ENCODE measurements around the gene PAK1IP1. TPM values are rescaled to one million over a fixed set of nuclear protein-coding genes. Genes with fewer than 3 reads are reported as not detected.

PAK1IP1 gene
- total RNA-seq, 1 donor from 2014 or later: 30.8 TPM

DNA sequence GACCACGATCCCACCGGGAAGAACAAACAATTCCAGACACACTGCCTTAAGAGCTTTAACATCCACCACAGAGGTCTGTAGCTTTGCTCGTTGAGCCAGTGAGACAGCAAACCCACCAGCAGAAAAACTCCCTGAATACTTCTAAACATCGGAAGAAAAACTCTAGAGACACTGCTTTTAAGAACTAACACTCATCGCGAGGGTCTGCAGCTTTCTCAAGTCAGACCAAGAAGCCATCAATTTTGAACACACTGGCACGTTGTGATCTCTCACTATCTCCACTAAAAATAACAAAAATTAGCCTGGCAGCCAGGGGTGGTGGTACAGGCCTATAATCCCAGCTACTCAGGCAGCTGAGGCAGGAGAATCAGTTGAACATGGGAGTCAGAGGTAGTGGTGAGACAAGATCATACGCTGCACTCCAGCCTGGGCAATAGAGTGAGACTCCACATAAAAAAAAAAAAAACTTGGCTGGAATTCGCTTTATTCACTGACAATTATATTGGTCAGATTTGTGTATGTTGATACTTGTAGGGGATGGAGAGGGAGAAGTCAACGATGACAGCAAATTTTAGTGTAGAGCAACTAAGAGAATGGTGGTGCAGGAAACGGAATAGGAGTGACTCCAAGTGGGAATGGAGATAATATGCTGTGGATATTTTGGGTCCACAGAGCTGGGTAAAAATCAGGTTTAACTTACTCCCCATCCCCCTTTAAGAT is 27.2 kb downstream of the PAK1IP1 start:
- peak overlapping the region; percentile 85 for H3K4me3 ChIP-seq (ENCODE audit: low read depth, low read length)
- no peaks in the 10 kb centered on the region for H3K27me3 ChIP-seq (ENCODE audit: control insufficient read depth, insufficient read depth, low read length)
- peaks cover 1% of the 10 kb centered on the region for H3K36me3 ChIP-seq (ENCODE audit: control insufficient read depth, insufficient read depth, low read length)
- no peak for DNase-seq (ENCODE audit: low read depth)
- TF ChIP-seq, protein P1, sequence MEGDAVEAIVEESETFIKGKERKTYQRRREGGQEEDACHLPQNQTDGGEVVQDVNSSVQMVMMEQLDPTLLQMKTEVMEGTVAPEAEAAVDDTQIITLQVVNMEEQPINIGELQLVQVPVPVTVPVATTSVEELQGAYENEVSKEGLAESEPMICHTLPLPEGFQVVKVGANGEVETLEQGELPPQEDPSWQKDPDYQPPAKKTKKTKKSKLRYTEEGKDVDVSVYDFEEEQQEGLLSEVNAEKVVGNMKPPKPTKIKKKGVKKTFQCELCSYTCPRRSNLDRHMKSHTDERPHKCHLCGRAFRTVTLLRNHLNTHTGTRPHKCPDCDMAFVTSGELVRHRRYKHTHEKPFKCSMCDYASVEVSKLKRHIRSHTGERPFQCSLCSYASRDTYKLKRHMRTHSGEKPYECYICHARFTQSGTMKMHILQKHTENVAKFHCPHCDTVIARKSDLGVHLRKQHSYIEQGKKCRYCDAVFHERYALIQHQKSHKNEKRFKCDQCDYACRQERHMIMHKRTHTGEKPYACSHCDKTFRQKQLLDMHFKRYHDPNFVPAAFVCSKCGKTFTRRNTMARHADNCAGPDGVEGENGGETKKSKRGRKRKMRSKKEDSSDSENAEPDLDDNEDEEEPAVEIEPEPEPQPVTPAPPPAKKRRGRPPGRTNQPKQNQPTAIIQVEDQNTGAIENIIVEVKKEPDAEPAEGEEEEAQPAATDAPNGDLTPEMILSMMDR (IDR thresholded peaks at IDR 0.05; ENCODE audit: insufficient read depth, low read length, poor library complexity, severe bottlenecking): no peak

DNA sequence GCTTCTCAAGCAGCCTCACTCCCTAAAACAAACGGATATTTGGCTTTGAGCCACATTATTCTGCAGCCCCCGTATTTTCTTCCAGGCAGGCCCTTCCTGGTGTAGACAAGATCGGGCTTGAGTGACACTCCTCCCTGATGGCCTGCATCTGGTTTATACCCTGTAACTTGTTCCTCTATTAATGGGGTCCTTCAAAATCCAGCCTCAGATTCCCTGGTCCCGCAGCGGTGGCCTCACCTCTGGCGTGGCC is 27.7 kb downstream of the PAK1IP1 start:
- TF ChIP-seq, protein P1 (IDR thresholded peaks at IDR 0.05; ENCODE audit: insufficient read depth, low read length, poor library complexity, severe bottlenecking): no peak
- Histone ChIP-seq H3K36me3 (ENCODE audit: control insufficient read depth, insufficient read depth, low read length) (peaks cover 1% of the 10 kb centered on the region), H3K4me3 (ENCODE audit: low read depth, low read length) (peak overlapping the region; percentile 85), H3K27me3 (ENCODE audit: control insufficient read depth, insufficient read depth, low read length) (no peaks in the 10 kb centered on the region)
- DNase-seq (ENCODE audit: low read depth): no peak

DNA sequence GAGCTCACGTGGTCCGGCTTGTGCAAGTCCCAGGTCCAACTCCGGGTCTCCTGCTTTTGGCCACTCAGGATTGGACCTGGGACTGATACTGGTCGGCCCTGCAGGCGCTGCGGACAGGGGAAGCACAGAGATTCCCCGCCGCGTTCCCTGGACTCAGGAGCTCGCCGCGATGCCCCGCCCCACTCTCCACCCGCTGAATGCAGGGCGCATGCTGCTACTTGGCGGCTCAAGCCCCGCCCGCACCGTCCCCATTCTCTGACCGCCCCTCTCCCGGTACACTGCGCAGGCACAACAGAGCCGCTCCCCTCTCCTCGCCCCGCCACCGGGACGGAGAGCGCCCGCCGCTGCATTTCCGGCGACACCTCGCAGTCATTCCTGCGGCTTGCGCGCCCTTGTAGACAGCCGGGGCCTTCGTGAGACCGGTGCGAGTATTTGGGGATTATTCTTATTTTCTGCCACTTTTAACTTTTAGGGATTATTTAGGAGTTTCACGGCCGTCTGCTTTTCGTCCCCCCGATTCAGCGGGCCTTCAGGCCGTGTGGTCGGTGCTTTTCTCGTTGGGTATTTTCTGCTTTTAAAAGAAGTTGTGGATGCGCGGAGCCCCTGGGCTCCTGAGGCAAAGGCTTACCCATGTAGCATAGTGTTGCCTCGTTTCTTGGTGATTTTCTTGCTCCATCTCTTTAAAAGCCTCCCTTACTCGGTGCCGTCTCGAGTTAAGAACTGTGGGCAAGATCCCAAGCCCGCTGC is 28.2 kb downstream of the PAK1IP1 start, which contains the start of gene TMEM14C:
Gene TMEM14C, plus strand, starts transcription at position 251 of the 747 bp plus-strand sequence. CDS start 1,544 bp downstream, outside the sequence.
- TF ChIP-seq, protein P1 (IDR thresholded peaks at IDR 0.05; ENCODE audit: insufficient read depth, low read length, poor library complexity, severe bottlenecking): no peak
- Histone ChIP-seq H3K4me3 (ENCODE audit: low read depth, low read length) (peak within 1 kb of the TSS; percentile 85), H3K36me3 (ENCODE audit: control insufficient read depth, insufficient read depth, low read length) (peaks cover 1% of the 10 kb centered on the region), H3K27me3 (ENCODE audit: control insufficient read depth, insufficient read depth, low read length) (no peaks in the 10 kb centered on the region)
- DNase-seq (ENCODE audit: low read depth): peak; percentile 98

DNA sequence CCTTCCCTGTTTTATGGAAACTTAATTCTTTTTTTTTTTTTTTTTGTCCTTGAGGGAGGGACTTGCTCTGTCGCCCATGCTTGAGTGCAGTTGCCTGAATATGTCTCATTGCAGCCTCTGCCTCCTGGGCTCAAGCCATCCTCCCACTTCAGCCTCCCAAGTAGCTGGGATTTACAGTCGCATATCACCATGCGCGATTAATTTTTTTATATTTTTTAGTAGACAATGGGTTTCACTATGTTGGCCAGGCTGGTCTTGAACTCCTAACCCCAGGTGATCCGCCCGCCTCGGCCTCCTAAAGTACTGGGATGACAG is 28.8 kb downstream of the PAK1IP1 start:
- H3K36me3 ChIP-seq (ENCODE audit: control insufficient read depth, insufficient read depth, low read length): peaks cover 1% of the 10 kb centered on the region
- no peaks in the 10 kb centered on the region for H3K27me3 ChIP-seq (ENCODE audit: control insufficient read depth, insufficient read depth, low read length)
- TF ChIP-seq, protein P1 (IDR thresholded peaks at IDR 0.05; ENCODE audit: insufficient read depth, low read length, poor library complexity, severe bottlenecking): no peak
- DNase-seq (ENCODE audit: low read depth): no peak
- H3K4me3 ChIP-seq (ENCODE audit: low read depth, low read length): peak overlapping the region; percentile 85

DNA sequence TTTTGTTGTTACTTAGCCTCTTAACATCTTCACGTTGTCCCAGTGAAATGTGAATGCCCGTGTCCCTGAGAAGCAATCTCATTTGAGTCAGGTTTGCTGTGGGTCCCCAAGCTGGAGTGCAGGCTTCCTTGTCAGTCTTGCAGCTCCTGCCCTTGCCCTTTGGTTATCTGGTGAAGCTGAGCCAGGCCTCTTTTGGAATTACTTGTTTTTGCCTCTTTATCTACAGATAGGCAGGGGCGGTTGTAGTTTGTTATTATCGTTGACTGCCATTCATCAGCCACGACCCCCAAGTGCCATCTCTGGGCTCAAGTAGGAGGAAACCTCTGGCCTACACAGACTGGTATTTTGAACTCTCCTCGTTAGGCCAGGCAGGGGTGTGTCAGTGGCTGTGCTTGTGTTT is 30.3 kb downstream of the PAK1IP1 start:
- peaks cover 1% of the 10 kb centered on the region for H3K36me3 ChIP-seq (ENCODE audit: control insufficient read depth, insufficient read depth, low read length)
- no peak overlapping the region for H3K4me3 ChIP-seq (ENCODE audit: low read depth, low read length)
- no peak for DNase-seq (ENCODE audit: low read depth)
- TF ChIP-seq, protein P1 (IDR thresholded peaks at IDR 0.05; ENCODE audit: insufficient read depth, low read length, poor library complexity, severe bottlenecking): no peak
- no peaks in the 10 kb centered on the region for H3K27me3 ChIP-seq (ENCODE audit: control insufficient read depth, insufficient read depth, low read length)

Measured in kidney epithelial cell (primary cell).